Natural killer cell treated with Interleukin-12 subunit alpha and Interleukin-12 subunit beta and Interleukin-15 and Interleukin-18, amount 100 ng/mL, for 72 hours (primary cell): ENCODE measurements around the gene CAMK2G. TPM values are rescaled to one million over a fixed set of nuclear protein-coding genes. Genes with fewer than 3 reads are reported as not detected.

Source experiments
- ATAC-seq, 2 donors: fragments of 150-1000 bp; cut with Tn5 transposase in 1 of 2; sonication (Bioruptor Pico), chemical (Tn5 transposase) in 1 of 2; 2 replicates each; pipeline ENCODE4 v1.10.0; 2021
- DNase-seq: peaks from one replicate; pipeline ENCODE4 v3.0.0; 2022; ENCODE audit warnings: low spot score
- H3K27ac Mint-ChIP-seq, 2 donors: 1 replicate in 1 of 2; 2 replicates in 1 of 2; pipeline ENCODE4 v1.8.0; 2022; ENCODE audit warnings: mixed read lengths in 2 of 2, mild to moderate bottlenecking in 1 of 2, moderate library complexity in 1 of 2
- H3K27me3 Mint-ChIP-seq, 2 donors: 1 replicate in 1 of 2; 2 replicates in 1 of 2; pipeline ENCODE4 v1.8.0; 2022; ENCODE audit warnings: mixed read lengths in 2 of 2
- H3K36me3 Mint-ChIP-seq: one replicate; pipeline ENCODE4 v1.8.0; 2022; ENCODE audit warnings: mixed read lengths
- H3K4me1 Mint-ChIP-seq, 2 donors: 1 replicate in 1 of 2; 2 replicates in 1 of 2; pipeline ENCODE4 v1.8.0; 2022; ENCODE audit warnings: low read depth in 2 of 2, mixed read lengths in 2 of 2, mild to moderate bottlenecking in 1 of 2
- H3K4me3 Mint-ChIP-seq: one replicate; pipeline ENCODE4 v1.8.0; 2022; ENCODE audit warnings: mixed read lengths
- H3K9me3 Mint-ChIP-seq: 2 replicates; pipeline ENCODE4 v1.8.0; 2022; ENCODE audit warnings: mixed read lengths
- total RNA-seq, 2 donors: library from RNA; stranded (reverse); gene quantifications; one replicate each; pipeline ENCODE4 v1.2.3, GENCODE V29; 2022

CAMK2G gene
- total RNA-seq, 2 donors from 2014 or later: 6.9 to 15.3 TPM

- no peaks in the 10 kb centered on the region for H3K27me3 Mint-ChIP-seq
- H3K9me3 Mint-ChIP-seq: no peaks in the 10 kb centered on the region
- peaks cover 9% of the 10 kb centered on the region for H3K36me3 Mint-ChIP-seq
- H3K4me3 Mint-ChIP-seq: peak within 1 kb of the TSS; percentile 98
- ATAC-seq: peak; percentile 89 to 91
- DNase-seq: peak; percentile 86
- H3K27ac Mint-ChIP-seq: peak within 1 kb of the TSS; percentile 86 to 93
- peaks cover 47 to 52% of the 10 kb centered on the region in 2 donors for H3K4me1 Mint-ChIP-seq
These were observed 89.1 kb downstream of the CAMK2G start, which contains the start of gene ZSWIM8 for GRCh38 chr10:73785211-73785720. Gene ZSWIM8, plus strand, starts transcription at chr10:73785606. Its CDS starts 273 bp downstream, at chr10:73785879.

GRCh38 chr10:73782749-73783085 lies 91.6 kb downstream of the CAMK2G start:
- H3K27me3 Mint-ChIP-seq: no peaks in the 10 kb centered on the region
- H3K36me3 Mint-ChIP-seq: peaks cover 14% of the 10 kb centered on the region
- no peaks in the 10 kb centered on the region for H3K9me3 Mint-ChIP-seq
- peak overlapping the region; percentile 98 for H3K4me3 Mint-ChIP-seq
- no peak for ATAC-seq
- no peak for DNase-seq
- H3K27ac Mint-ChIP-seq: peak overlapping the region; percentile 98
- peaks cover 47 to 54% of the 10 kb centered on the region in 2 donors for H3K4me1 Mint-ChIP-seq

- no peaks in the 10 kb centered on the region for H3K9me3 Mint-ChIP-seq
- no peaks in the 10 kb centered on the region for H3K27me3 Mint-ChIP-seq
- H3K4me3 Mint-ChIP-seq: peak within 1 kb of the TSS; percentile 98
- H3K4me1 Mint-ChIP-seq: peaks cover 47 to 60% of the 10 kb centered on the region in 2 donors
- ATAC-seq (peak; percentile 81 to 87), DNase-seq (peak; percentile 92)
- peaks cover 14% of the 10 kb centered on the region for H3K36me3 Mint-ChIP-seq
- peak within 1 kb of the TSS; percentile 98 for H3K27ac Mint-ChIP-seq
These were observed 92.2 kb downstream of the CAMK2G start, which contains the start of gene CHCHD1 for GRCh38 chr10:73781879-73782748. Gene CHCHD1, plus strand, starts transcription at chr10:73782048. Its CDS starts 28 bp downstream, at chr10:73782076.

DNA sequence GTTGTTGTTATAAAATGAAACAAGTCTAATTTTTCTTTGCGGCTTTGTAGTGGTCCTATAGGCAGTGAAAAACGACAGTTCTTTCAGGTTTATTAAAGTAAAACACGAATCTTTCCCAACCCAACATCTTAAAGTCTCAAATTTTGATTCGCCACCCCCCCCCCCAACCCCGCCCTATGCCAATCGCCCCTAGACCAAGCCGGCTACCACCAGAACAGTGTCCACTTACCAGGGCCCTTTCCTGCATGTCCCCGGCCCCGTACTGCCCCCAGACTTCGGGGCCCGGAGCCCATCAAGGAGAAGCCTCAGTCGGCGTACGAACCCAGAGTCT lies 92.8 kb downstream of the CAMK2G start:
- Mint-ChIP-seq H3K27ac (peak overlapping the region; percentile 98), H3K36me3 (peaks cover 19% of the 10 kb centered on the region), H3K4me1 (peaks cover 48 to 62% of the 10 kb centered on the region in 2 donors), H3K4me3 (peak overlapping the region; percentile 98), H3K27me3 (no peaks in the 10 kb centered on the region), H3K9me3 (no peaks in the 10 kb centered on the region)
- DNase-seq (no peak), ATAC-seq (peak in 1 of 2 donors; percentile 17)

DNA sequence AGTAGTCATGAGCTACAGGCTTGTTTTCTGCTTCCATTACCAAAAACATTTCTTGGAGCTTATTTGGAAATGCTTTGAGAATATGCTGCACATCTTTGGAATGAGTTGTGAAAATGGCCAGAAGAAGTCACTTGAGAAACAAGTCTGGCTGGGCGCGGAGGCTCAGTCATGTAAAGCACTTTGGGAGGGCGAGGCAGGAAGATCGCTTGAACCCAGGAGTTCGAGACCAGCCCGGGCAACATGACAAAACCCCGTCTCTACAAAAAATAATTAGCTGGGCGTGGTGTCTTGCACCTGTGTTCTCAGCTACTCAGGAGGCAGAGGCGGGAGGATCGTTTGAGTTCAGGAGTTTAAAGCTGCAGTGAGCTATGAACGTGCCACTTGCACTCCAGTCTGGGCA lies 93.4 kb downstream of the CAMK2G start:
- ATAC-seq (no peak), DNase-seq (no peak)
- Mint-ChIP-seq H3K36me3 (peaks cover 19% of the 10 kb centered on the region), H3K27me3 (no peaks in the 10 kb centered on the region), H3K27ac (peak overlapping the region; percentile 98), H3K4me3 (peak overlapping the region; percentile 98), H3K9me3 (no peaks in the 10 kb centered on the region), H3K4me1 (peaks cover 43 to 57% of the 10 kb centered on the region in 2 donors)

GRCh38 chr10:73780301-73780700 lies 94.1 kb downstream of the CAMK2G start:
- peaks cover 45 to 56% of the 10 kb centered on the region in 2 donors for H3K4me1 Mint-ChIP-seq
- ATAC-seq: no peak
- H3K36me3 Mint-ChIP-seq: peaks cover 25% of the 10 kb centered on the region
- no peaks in the 10 kb centered on the region for H3K9me3 Mint-ChIP-seq
- H3K4me3 Mint-ChIP-seq: peak overlapping the region; percentile 98
- no peaks in the 10 kb centered on the region for H3K27me3 Mint-ChIP-seq
- DNase-seq: no peak
- peak overlapping the region; percentile 98 for H3K27ac Mint-ChIP-seq

DNA sequence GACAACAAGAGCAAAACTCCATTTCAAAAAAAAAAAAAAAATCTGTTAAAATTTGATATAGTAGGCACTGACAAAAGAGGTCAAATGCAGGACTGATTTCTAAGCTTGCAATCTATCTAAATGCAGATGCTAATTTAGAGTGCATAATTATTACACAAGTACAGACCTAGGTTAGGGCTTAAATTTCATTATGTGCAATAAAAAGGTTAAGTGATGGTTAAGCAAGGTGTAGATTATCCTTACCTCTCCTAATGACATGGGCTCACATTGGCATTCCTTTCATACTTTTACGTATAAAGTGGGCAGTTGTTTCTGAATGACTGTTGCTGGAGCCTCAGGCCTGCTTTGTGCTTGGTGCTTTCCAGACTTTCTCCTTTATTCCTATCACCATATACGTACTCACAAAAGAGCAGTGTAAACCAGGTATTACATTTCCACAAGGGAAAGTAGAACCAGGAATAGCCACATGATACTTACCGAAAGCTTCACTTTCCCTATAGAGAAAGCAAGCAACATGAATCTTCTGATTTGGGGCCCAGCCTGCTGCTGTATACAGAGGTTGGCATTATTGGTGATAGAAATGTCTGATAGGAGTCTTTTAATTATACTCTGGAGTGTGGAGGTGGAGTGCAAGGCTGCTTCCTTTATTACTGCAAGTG lies 94.7 kb downstream of the CAMK2G start:
- H3K36me3 Mint-ChIP-seq: peaks cover 30% of the 10 kb centered on the region
- DNase-seq: no peak
- H3K9me3 Mint-ChIP-seq: no peaks in the 10 kb centered on the region
- H3K27me3 Mint-ChIP-seq: no peaks in the 10 kb centered on the region
- no peak for ATAC-seq
- H3K4me3 Mint-ChIP-seq: peak overlapping the region; percentile 98
- H3K27ac Mint-ChIP-seq: peak overlapping the region; percentile 98
- peaks cover 44 to 57% of the 10 kb centered on the region in 2 donors for H3K4me1 Mint-ChIP-seq

- H3K27ac Mint-ChIP-seq: no peak overlapping the region
- ATAC-seq (no peak), DNase-seq (no peak)
- H3K36me3 Mint-ChIP-seq: peaks cover 36% of the 10 kb centered on the region
- H3K4me1 Mint-ChIP-seq: peaks cover 47 to 63% of the 10 kb centered on the region in 2 donors
- no peaks in the 10 kb centered on the region for H3K27me3 Mint-ChIP-seq
- no peaks in the 10 kb centered on the region for H3K9me3 Mint-ChIP-seq
- H3K4me3 Mint-ChIP-seq: no peak overlapping the region
These were observed 95.3 kb downstream of the CAMK2G start for GRCh38 chr10:73779018-73779417.

DNA sequence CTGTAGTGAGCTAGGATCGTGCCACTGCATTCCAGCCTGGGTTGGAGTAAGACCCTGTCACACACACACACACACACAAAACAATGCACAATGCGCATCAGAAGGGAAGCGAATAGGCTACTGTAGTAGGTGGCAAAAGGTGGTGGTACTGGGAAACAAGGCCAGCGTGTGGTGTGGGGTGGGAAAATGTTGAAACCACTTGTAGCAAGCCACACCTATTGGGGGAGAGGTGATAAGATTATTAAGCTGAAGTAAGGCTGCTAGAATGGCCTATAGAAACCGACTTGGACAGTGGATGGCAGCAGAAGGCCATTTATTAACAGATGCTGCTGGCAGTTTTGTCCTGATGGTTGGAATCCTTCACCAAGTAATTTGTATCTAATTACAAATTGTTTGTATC lies 99.7 kb downstream of the CAMK2G start:
- Mint-ChIP-seq H3K27me3 (no peaks in the 10 kb centered on the region), H3K4me3 (peak overlapping the region; percentile 93), H3K9me3 (no peaks in the 10 kb centered on the region), H3K4me1 (peaks cover 44 to 45% of the 10 kb centered on the region in 2 donors), H3K27ac (peak overlapping the region; percentile 78 to 79), H3K36me3 (peaks cover 42% of the 10 kb centered on the region)
- ATAC-seq (peak; percentile 3 to 8), DNase-seq (peak; percentile 76)

- no peak for ATAC-seq
- Mint-ChIP-seq H3K4me3 (peak overlapping the region; percentile 93), H3K36me3 (peaks cover 48% of the 10 kb centered on the region), H3K4me1 (peaks cover 51 to 52% of the 10 kb centered on the region in 2 donors), H3K27me3 (no peaks in the 10 kb centered on the region), H3K9me3 (no peaks in the 10 kb centered on the region), H3K27ac (peak overlapping the region; percentile 78 to 79)
- no peak for DNase-seq
These were observed 101.0 kb downstream of the CAMK2G start for GRCh38 chr10:73773152-73773879.

DNA sequence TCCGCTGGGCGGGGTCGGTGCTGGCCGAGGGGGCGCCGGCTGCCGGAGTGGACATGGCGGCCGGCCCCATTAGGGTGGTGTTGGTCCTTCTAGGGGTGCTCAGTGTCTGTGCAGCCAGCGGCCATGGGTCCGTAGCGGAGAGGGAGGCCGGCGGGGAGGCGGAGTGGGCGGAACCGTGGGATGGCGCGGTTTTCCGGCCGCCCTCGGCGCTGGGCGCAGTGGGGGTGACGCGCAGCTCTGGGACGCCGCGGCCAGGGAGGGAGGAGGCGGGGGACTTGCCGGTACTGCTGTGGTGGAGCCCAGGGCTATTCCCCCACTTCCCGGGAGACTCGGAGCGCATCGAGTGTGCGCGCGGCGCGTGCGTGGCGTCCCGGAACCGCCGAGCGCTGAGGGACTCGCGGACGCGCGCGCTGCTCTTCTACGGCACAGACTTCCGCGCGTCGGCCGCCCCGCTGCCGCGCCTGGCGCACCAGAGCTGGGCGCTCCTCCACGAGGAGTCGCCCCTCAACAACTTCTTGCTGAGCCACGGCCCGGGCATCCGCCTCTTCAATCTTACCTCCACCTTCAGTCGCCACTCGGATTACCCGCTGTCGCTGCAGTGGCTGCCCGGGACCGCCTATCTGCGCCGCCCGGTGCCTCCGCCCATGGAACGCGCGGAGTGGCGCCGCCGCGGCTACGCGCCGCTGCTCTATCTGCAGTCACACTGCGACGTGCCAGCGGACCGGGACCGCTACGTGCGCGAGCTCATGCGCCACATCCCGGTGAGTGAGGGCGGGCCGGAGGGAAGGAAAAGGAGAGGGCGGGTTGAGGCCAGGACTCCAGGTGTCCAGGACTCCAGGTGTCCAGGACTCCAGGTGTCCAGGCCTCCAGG lies 101.8 kb downstream of the CAMK2G start:
- no peaks in the 10 kb centered on the region for H3K9me3 Mint-ChIP-seq
- DNase-seq (peak; percentile 96), ATAC-seq (peak; percentile 90 to 93)
- peaks cover 50% of the 10 kb centered on the region in 2 donors for H3K4me1 Mint-ChIP-seq
- H3K27me3 Mint-ChIP-seq: no peaks in the 10 kb centered on the region
- peak overlapping the region; percentile 93 for H3K4me3 Mint-ChIP-seq
- peaks cover 54% of the 10 kb centered on the region for H3K36me3 Mint-ChIP-seq
- peak overlapping the region; percentile 78 to 79 for H3K27ac Mint-ChIP-seq

DNA sequence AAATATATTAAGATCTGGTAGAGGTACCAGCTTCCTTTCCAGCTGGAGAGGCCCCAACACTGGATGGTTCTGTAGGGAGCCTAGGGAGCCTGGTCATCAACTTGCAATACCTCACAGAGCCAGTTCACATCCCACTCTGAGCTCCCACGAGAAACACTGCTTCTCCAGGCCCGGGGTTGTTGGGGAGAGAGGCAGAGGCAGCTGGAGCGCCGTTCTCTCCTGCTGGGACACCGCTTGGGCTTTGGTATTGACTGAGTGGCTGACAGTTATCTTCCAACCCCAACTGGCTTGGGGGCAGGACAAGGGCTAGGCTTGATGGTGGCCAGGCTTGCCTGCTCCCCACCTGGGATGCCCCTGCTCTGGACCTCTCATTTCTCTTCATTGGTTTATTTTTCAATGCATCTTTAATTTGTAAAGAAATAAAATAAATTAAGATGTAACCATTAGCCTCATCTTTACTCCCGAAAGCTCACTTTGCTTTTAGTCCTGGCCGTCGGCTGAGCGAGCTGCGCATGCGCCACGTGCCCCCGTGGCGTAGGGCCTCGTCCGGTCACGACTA lies 102.6 kb downstream of the CAMK2G start:
- peak overlapping the region; percentile 93 for H3K4me3 Mint-ChIP-seq
- H3K27me3 Mint-ChIP-seq: no peaks in the 10 kb centered on the region
- peaks cover 43 to 46% of the 10 kb centered on the region in 2 donors for H3K4me1 Mint-ChIP-seq
- peak overlapping the region; percentile 78 to 79 for H3K27ac Mint-ChIP-seq
- ATAC-seq (peak; percentile 0 to 8), DNase-seq (no peak)
- no peaks in the 10 kb centered on the region for H3K9me3 Mint-ChIP-seq
- peaks cover 52% of the 10 kb centered on the region for H3K36me3 Mint-ChIP-seq
